Ureter (tissue), 1 donor: Measurements from ENCODE around the gene TEAD3. TPM values are rescaled to one million over a fixed set of nuclear protein-coding genes. Genes with fewer than 3 reads are reported as not detected.
A peak's percentile ranks its signal among the peaks of the same experiment; 100 is the strongest.
"Not testable (repeated sequence)": the region's sequence is repeated elsewhere in the genome, so short reads cannot be mapped to it uniquely, and the experiment has no call there.

ENCODE experiments used
- DNase-seq: peaks from one replicate; pipeline ENCODE4 v3.0.0-alpha.2; 2020; ENCODE audit warnings: low spot score
- total RNA-seq: library from RNA; stranded (reverse); gene quantifications from one replicate; pipeline ENCODE4 v1.2.4, GENCODE V29; 2023
- donor health status: DM: yes; HTN: yes; CAD: no.

Gene TEAD3
- total RNA-seq: 60.3 TPM

DNA sequence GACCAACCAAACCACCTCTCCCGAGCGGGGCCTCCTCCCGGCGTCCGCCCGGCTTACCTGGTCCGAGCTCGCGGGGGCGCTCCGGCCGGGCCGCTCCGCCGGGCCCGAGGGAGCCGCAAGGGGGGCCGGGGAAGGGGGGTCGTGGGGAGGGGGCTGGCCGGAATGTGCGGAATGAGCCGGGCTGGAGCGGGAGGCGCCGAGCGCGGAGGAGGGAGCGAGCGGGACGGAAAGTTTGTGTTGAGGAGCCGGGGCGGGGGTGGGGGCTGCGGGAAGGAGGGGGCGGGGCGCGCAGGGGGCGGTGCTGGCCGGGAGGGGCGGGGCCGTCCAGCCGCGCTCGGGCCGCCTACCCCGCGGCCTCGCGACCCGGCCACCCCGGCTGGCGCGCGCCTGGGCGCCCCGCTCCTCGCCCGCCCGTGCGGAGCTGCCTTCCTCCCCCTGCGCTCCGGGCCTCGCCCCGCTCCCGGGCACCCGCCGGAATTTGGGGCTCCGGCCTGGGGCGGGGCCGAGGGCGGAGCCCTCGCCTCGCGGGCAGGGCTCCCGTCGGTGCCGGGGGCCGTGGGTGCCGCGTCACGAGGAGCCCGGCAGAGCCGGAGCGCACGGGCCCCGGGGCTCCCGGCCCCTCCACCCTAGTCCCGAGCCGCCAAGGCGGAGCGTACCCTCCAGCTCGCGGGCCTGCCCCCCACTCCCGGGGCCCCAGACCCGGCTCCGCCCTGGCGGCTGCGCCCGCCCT lies at the start of gene TEAD3:
Gene TEAD3, minus strand, starts transcription at position 239 of the 730 bp plus-strand sequence.
- DNase-seq: peak; percentile 82

DNA sequence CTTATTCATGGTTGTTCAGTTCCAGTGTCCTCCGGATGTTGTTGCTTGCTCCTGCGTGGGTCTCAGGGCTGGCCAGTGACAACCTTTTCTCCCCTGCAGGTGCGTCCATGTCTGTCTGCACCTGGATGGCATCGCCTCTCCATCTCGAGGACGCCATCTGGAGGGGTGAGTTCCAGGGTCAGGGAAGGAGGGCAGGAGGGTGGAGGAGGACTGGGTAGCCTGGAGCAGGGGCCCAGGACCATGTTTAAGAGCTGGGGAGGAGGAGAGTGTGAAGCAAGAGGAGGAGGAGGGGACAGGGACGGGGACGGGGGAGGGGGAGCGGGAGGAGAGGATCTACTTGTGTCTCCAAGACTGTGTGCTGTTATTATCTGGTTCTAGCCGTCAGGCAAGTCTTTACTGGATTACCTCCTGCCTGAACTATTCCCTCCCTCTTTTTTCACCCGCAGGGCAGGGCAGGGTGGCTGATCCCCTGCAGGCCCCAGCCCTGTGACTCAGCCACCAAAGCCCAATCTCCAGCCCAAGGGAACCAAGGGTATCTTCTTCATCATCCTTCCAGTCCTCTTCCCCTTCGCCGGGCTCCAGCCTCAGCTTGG lies 48.0 kb upstream of the TEAD3 start:
- no peak for DNase-seq

DNA sequence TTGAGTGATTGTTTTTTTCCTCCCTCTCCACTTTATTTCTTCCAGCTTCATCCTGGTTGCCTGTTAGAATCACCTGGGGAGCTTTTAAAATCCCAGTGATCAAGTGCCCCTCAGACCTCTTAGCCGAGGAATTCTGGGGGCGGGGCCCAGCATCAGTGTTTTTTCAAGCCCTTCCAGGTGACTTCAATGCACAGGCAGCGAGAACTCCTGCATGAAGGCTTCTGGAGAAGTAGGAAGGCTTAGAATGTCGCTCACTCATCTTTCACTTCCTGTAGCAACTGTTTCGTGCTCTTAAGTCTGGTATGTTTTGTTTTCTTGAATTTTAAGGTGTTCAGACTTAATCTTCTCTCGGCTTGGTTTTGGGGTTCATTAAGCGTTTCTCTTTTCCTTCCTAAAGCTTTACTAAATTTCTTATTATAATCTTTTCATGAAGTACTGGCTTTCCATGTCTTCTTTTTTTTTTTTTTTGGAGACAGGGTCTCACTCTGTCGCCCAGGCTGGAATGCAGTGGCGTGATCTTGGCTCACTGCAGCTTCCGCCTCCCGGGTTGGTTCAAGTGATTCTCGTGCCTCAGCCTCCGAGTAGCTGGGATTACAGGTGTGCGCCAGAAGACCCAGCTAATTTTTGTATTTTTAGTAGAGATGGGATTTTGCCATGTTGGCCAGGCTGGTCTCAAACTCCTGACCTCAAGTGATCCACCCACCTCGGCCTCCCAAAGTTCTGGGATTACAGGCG lies 46.7 kb upstream of the TEAD3 start:
- no peak for DNase-seq

DNA sequence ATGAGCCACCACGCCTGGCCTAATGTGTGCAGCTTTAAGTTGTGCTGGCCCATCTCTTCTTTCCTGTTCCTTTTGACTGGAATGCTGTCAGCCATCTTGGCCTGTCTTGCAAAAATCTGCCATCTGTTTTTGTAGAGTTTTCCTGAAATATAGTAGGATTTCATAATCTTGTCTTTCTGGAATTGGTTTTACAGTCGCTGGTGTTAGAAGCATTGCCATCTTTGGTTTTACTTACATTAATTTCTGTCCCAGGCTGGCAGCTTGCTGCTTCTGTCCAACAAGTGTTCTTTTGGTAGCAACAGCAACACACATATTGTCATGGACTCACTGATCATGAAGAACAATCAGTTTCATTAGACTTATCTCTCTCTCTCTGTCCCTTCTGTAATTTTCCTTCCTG lies 45.0 kb upstream of the TEAD3 start:
- no peak for DNase-seq

DNA sequence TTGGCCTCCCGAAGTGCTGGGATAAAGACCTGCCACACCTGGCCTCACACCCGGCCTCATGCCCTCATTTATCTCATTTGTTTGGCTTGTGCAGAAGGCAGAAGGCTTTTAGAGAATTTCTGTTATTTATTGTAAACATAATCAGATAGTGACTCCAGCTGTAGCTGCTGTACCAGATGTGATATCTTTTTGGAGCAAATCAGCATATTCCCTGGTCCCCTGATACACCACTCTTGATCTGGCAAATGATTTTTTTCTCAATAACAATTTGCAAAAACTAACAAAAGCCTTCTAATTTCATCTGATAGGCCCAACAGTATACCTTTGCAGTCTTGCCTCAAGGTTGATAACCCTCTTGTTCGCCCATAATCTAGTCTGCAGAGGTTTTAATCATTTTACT lies 42.3 kb upstream of the TEAD3 start:
- no peak for DNase-seq

DNA sequence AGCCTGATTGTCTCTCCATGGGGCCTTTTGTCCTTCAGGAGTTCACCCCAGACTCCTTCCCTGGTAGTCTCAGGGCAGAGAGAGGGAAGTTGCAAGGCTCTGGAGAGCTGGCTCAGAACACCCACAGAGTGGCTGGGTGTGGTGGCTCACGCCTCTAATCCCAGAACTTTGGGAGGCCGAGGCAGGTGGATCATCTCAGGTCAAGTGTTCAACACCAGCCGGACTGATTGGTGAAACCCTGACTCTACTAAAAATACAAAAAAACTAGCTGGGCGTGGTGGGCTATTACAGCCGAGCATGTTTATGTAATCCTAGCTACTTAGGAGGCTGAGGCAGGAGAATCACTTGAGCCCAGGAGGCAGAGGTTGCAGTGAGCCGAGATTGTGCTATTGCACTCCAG lies 39.0 kb upstream of the TEAD3 start:
- DNase-seq: not testable (repeated sequence)

DNA sequence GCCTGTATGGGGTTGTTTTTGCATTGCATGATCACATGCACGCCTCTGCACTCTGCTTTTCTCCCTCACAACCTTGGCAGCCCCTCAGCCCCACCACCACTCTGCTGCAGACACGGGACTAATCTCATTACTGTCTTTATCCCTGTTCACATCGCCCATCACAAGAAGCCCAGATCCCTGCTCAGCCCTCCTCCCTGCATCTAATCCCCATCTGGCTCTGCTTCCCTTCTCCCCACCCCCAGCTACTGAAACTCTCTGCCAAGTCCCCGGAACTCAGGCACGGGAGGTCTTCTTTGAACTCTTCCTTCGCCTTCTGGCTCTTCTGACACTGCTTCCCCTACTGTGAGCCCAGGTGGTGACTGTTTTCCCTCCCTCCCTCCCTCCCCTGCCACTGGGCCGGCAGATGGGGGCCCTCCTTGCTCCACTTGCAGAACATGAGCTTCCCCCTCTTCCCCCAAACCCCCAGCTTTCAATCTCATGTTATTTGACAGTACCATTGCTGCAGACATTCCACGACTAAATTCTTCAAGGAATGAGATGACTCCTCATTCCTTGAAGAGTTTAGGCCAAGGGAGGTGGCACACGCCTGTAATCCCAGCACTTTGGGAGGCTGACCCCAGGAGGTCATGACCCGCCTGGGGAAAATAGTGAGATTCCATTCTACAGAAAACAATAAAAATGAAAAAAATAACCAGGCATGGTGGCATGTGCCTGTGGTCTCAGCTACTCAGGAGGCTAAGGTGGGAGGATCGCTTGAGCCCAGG lies 37.7 kb upstream of the TEAD3 start:
- DNase-seq: no peak

DNA sequence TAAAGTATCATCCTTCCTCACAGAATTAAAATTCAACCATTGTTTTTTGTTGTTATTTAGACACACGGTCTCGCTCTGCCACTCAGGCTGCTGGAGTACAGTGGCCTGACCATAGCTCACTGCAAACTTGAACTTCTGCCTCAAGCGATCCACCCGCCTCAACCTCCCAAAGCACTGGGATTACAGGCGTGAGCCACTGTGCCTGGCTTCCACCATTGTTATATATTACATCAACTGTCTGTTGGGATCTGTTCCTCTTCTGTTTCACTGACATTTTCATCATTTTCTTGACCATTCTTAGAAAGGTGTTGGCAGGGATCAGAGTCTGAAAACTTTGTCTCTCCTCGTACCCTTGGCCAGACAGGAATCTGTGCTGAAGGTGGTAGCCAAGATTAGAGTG lies 37.1 kb upstream of the TEAD3 start:
- no peak for DNase-seq

DNA sequence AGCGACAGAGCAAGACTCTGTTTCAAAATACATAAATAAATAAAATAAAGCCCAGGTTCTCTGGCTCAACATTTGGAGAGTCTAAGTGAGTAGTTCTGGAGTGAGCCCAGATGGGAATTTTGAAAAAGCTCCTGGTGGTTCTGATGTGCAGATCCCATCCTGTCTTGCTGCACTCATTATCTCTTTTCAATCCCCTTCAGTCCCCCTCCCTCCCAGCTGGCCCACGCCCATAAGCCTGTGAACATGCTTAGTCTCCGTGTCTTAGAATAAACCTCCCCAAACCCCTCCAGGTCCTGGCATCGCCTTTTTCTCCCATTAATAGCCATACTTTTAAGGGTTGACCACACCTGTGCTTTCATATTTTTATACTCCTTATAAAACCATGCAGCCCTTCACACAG lies 35.2 kb upstream of the TEAD3 start:
- DNase-seq: no peak

DNA sequence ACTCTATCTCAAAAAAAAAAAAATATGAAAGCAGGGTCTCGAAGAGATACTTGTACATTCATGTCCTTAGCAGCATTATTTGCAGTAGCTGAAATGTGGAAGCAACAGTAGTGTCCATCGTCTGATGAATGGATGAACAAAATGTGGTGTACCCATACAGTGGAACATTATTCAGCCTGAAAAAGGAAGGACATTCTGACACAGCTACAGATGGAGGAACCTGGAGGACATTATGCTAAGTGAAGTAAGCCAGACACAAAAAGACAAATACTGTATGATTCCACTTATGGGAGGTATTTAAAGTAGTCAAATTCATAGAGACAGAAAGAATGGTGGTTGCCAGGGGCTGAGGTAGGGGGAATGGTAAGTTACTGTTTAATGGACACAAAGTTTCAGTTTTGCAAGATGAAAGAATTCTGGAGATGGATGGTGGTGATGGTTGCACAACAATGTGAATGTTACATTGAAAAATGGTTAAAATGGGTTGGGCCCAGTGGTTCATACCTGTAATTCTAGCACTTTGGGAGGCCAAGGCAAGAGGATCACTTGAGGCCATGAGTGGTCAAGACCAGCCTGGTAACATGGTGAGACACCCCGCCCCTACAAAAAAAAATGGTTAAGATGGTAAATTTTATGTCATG lies 27.6 kb upstream of the TEAD3 start:
- DNase-seq: no peak

DNA sequence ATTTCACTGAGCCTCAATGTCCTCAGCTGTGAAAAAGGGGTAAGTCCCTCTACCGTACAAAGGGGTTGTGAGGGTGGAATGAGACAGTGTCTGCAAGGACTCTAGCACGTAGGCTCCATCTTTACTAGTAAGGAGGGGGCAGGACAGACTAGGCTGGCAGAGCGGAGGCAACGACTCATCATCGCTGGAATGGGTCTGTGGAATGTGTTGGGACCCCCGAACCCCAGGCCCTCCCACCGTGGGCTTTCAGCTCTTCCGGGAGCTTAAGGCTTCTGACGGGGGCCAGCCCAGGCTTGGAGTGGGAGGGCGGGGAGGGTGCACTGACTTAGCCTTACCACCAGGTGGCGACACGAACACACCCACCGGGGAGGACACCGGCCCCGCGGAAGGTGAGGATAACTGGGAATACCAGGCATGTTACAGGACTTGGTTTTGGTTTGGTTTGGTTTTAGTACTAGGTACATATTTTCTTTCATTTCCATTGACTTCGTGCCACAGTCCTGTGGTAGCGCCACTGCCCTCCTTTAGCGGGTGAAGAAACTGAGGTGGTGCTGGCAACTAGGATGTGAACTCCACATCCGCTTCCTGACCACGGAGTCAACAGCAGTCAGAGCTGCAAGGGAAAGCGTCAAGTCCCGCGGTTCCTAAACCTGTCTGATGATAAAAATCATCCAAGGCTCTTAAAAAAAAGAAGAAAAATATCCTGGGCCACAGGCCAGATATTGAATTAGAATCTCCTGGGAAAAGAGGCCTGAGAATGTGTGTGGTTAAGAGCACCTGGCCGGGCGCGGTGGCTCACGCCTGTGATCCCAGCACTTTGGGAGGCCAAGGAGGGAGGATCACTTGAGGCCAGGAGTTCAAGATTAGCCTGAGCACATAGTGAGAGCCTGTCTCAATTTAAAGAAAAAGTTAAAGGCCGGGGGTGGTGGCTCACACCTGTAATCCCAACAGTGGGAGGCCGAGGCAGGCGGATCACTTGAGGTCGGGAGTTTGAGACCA lies 26.1 kb upstream of the TEAD3 start:
- peak; percentile 80 for DNase-seq

DNA sequence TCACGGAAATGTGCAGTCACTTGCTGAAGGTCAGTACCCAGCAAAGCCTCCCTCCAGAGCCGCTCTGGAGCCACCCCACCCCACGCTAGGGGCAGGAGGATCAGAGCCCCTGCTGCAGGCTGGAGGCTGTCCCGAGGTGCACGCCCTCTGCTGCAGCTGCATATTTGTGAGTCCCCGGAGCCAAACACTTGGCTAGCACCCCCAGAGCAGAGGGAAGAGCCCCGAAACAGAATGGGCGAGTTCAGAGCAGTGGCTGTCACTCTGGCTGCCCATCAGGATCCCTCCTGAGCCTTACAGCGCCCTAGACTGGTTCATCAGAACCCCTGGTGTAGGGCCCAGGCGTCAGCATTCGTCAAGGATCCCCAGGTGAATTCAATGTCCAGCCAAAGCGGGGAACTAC lies 25.3 kb upstream of the TEAD3 start:
- DNase-seq: no peak

DNA sequence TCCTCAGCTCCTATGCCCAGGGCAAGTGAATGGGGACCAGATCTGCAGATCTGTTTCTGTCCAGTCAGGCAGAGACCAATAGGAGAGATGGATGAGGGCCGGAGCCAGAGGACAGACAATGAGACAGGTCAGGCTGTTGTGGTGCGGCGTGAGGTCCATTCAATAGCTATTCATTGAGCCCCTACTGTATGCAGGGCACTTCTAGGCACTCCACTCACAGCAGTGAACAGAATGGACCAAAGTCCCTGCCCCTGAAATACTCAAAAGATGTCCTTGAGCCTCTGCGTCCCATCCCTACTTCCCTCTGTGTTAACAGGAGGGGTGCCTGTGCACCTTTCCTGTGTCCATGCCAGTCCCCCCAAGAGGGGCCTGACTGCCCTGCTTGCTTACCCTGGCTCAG lies 24.4 kb upstream of the TEAD3 start:
- no peak for DNase-seq

DNA sequence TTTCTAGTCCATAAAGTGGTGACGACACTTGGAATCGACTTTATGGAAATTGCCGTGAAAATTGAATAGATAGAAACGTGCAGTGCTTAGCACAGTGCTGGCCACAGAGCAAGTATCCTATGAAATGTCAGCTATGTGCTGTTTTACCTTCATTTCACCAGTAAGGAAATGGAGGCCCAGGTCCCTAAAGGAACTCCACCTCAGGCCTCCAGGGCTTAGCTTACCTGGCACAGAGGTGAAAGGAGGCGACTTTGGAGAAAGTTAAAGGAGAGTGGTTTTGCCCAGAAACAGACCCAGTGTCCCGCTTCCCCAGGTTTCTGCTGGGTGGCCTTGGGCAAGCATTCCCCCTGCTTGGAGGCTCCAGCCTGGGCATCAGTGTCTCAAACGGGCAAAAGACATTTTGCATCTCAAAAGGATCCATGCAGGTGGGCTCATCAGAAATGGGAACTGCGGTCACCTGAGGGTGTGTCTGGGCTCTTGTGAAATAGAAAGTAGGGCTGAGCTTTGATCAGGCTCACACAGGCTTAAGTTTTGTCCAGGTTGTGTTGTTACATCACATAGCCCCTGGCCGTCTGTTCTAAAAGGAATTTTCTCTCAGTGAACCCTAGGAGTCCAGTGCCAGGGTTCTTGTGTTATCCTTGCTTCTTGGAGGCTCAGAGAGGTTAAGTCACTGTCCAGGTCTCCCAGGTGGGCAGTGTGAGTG lies 22.6 kb upstream of the TEAD3 start:
- no peak for DNase-seq

DNA sequence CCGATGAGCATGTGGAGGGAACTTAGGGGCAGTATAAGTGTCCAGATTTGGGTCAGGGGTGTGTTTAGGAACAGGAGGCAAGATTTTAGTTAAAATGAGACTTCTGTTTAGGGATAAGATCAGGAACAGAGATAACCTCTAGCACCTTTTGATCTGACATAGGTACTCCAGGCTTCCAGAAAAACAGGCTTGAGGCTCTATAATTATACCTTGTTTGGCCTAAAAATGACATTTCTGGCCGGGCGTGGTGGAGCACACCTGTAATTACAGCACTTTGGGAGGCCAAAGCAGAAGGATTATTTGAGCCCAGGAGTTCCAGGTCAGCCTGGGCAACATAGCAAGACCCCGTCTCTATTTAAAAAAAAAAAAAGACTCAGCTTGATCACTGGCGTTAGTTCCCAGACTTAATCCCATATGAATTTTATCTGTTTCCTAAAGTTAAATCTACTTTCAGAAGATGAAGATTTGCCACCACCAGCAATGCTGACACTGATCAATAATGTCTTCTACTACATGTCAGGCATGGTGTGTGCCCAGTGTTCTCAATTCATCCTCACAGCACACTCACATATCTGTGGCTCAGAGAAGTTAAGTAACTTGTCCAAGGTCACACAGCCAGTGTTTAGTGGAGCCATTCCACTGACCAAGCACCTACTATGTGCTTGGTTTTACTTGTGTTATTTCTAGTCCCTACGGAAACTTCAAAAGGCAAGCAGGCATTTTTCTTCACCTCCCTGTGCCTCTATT lies 21.9 kb upstream of the TEAD3 start:
- DNase-seq: no peak

DNA sequence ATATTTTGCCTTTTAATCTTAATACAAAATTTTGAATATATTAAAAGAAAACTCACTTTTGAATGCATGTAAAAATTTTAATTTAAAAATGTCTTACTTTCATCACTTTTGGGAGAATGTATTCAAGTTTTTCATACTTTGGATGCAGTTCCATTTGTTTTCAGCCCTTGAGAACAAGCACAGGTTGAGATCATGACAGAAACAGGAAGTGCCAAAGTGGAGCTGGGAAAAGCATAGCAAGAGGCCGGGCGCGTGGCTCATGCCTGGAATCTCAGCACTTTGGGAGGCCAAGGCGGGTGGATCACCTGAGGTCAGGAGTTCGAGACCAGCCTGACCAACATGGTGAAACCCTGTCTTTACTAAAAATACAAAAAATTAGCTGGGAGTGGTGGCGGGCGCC lies 21.1 kb upstream of the TEAD3 start:
- DNase-seq: not testable (repeated sequence)

DNA sequence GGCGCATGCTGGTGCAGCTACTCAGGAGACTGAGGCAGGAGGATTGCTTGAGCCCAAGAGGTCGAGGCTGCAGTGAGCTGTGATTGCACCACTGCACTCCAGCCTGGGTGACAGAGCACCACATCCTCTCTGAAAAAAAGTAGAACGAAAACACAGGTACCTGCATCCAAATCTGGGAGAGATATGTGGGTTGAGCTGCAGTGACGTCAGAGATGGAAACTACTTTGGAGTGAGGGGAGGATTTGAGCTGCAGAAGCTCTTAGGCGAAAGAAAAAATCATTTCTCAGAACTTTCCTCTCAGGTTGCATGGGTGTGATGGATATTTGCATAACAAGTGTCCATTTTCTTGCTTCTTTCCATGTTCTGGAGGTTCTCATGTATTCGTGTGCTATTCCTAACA lies 19.8 kb upstream of the TEAD3 start:
- DNase-seq: no peak

DNA sequence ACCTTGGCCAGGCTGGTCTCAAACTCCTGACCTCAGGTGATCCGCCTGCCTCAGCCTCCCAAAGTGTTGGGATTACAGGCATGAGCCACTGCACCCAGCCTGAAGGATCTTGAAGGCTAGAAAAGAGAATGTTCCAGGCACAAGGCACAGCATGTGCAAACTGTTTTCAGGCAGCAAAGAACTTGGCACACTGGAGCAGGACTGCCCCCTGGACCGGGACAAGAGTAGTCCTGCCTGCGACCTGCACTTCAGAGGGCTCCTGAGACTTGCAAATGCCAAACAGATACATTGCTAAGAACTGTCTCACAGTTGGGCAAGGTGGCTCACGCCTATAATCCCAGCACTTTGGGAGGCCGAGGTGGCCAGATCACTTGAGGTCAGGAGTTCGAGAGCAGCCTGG lies 19.1 kb upstream of the TEAD3 start:
- DNase-seq: not testable (repeated sequence)

DNA sequence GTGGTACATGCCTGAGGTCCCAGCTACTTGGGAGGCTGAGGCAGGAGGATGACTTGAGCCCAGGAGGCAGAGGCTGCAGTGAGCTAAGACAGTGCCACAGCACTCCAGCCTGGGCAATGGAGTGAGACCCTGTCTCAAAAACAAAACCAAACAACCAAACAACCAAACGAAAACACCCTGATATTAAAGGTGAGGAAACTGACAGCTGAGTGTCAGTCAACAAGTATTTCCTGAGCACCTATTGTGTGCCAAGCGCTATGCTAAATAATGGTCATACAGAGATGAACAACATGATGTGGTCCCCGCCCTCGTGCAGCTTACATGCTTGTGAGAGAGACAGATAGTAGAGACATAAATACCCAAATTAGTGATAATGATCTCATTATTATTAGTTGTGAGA lies 17.7 kb upstream of the TEAD3 start:
- DNase-seq: no peak
